Measurements from ENCODE around the gene PPIB.

DNA sequence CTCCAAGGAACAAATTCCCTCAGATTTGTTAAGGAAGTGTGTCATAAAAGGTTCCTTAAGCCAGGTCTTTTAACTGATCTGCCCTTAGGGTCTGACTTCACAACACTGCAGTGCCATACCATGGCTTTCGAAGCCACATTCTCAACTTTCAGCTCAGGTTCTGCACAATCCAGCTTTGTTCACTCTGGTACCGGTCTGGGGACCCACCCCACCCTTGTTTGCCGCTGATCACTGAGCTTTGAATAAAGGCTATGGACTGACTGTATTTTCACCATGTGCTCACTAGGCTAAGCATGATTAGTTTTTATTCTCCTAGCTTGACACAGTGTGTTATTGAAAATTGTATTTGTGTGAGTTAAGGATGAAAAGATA lies 51.2 kb downstream of the PPIB start:
- TF ChIP-seq CTCF (IDR thresholded peaks at IDR 0.05) = no peak
- TF ChIP-seq POLR2A (IDR thresholded peaks at IDR 0.05) = no peak
- no peak for TF ChIP-seq EP300 (IDR thresholded peaks at IDR 0.05)
